GM12878 (cell line): ENCODE results near the gene MYCN. TPM values are rescaled to one million over a fixed set of nuclear protein-coding genes. Genes with fewer than 3 reads are reported as not detected.
"Not testable (repeated sequence)": the region's sequence is repeated elsewhere in the genome, so short reads cannot be mapped to it uniquely, and the experiment has no call there.

Source experiments
- ATAC-seq: fragments of 200-7000 bp; cut with Tn5 transposase; 3 replicates; pipeline ENCODE4 v1.9.1; 2020; ENCODE audit warnings: mild to moderate bottlenecking, moderate library complexity
- BruUV-seq: library from RNA; stranded (reverse); fragments of 400-500 nt; replicated peaks from 2 replicates; lab custom pipeline; 2021; lab: Mats Ljungman, UMichigan
- CTCF ChIA-PET: fragments of 300-600 bp; sonication (Branson Sonifier 250); formaldehyde crosslinking; extraction: SDS; loops from one replicate; lab custom pipeline; 2021; ENCODE audit warnings: inconsistent platforms; lab: Yijun Ruan, JAX
- POLR2A ChIA-PET: fragments of 350-600 bp; formaldehyde crosslinking; extraction: SDS; loops from one replicate; lab custom pipeline; 2021; ENCODE audit warnings: inconsistent platforms; lab: Charles Lee
- RAD21 ChIA-PET: fragments of 300-600 bp; sonication (Branson Sonifier 250); formaldehyde crosslinking; loops from one replicate; lab custom pipeline; 2023; ENCODE audit warnings: antibody characterized with exemption; ENCODE audit not compliant: unreplicated experiment; lab: Charles Lee
- SMC1A ChIA-PET: fragments of 300-600 bp; sonication (Branson Sonifier 250); formaldehyde crosslinking; loops from one replicate; lab custom pipeline; 2023; ENCODE audit not compliant: unreplicated experiment, uncharacterized antibody; lab: Charles Lee
- DNase-seq: peaks from one replicate; pipeline ENCODE4 v3.0.0-alpha.2; 2011; ENCODE audit warnings: low read depth, low spot score
- FAIRE-seq: peaks from 3 replicates; lab custom pipeline; 2011; peaks lifted over from hg19 to GRCh38; lab: Jason Lieb, UNC
- H2AFZ ChIP-seq: 2 replicates; pipeline ENCODE4 v1.6.0; 2011; ENCODE audit warnings: low read depth, low read length, control low read depth; ENCODE audit not compliant: control insufficient read depth
- H3K27ac ChIP-seq: 2 replicates; pipeline ENCODE4 v1.5.1; 2011; ENCODE audit warnings: control low read depth; ENCODE audit not compliant: control insufficient read depth, insufficient read depth
- H3K27me3 ChIP-seq, 2 experiments: replicated peaks in 1 of 2; 2 replicates each; pipeline versions ENCODE4 v1.6.0 to v1.6.1; 2011; ENCODE audit warnings: low read length in 1 of 2; ENCODE audit not compliant: control insufficient read depth in 2 of 2, insufficient read depth in 2 of 2
- H3K36me3 ChIP-seq, 2 experiments: 2 replicates each; pipeline ENCODE4 v1.5.1; 2011; ENCODE audit warnings: low read length in 1 of 2; ENCODE audit not compliant: control insufficient read depth in 2 of 2, insufficient read depth in 2 of 2
- H3K4me1 ChIP-seq: 2 replicates; pipeline ENCODE4 v1.6.1; 2011; ENCODE audit warnings: mild to moderate bottlenecking, low read length, moderate library complexity, mixed read lengths; ENCODE audit not compliant: control insufficient read depth, insufficient read depth
- H3K4me2 ChIP-seq: 2 replicates; pipeline ENCODE4 v1.6.0; 2011; ENCODE audit warnings: control low read depth; ENCODE audit not compliant: control insufficient read depth, insufficient read depth
- H3K4me3 ChIP-seq: fragments of 200-600 bp; sonication (generic); 2 replicates; pipeline ENCODE4 v1.5.1; 2016
- H3K79me2 ChIP-seq: 2 replicates; pipeline ENCODE4 v1.6.0; 2011; ENCODE audit warnings: low read length; ENCODE audit not compliant: control insufficient read depth, insufficient read depth
- H3K9ac ChIP-seq: 2 replicates; pipeline ENCODE4 v1.8.0; 2011; ENCODE audit warnings: low read length, control low read depth, mixed read lengths; ENCODE audit not compliant: control insufficient read depth, insufficient read depth
- H3K9me3 ChIP-seq: replicated peaks from 3 replicates; pipeline ENCODE4 v1.5.1; 2011; ENCODE audit warnings: mild to moderate bottlenecking, low read length; ENCODE audit not compliant: control insufficient read depth, insufficient read depth
- H4K20me1 ChIP-seq: 2 replicates; pipeline ENCODE4 v1.6.0; 2011; ENCODE audit not compliant: control insufficient read depth, insufficient read depth
- BRCA1 ChIP-seq: IDR thresholded peaks from 2 replicates; pipeline ENCODE4 v1.6.1; 2011; ENCODE audit warnings: low read depth, low read length, improper control_type of control experiment
- MYB ChIP-seq: fragments of 150-350 bp; IDR thresholded peaks from 2 replicates; pipeline ENCODE4 v1.6.1; 2014; ENCODE audit warnings: mild to moderate bottlenecking, low read depth, low read length, borderline replicate concordance
- RBBP5 ChIP-seq: fragments of 200-600 bp; sonication (generic); conservative IDR thresholded peaks from 2 replicates; pipeline ENCODE4 v1.6.1; 2016
- STAT1 ChIP-seq: fragments of 450-650 bp; conservative IDR thresholded peaks from 2 replicates; pipeline ENCODE4 v1.6.1; 2014; ENCODE audit warnings: antibody characterized with exemption, mild to moderate bottlenecking
- TCF12 ChIP-seq: IDR thresholded peaks from 2 replicates; pipeline ENCODE4 v1.6.1; 2011; ENCODE audit warnings: low read depth, mild to moderate bottlenecking, low read length
- ZNF384 ChIP-seq: IDR thresholded peaks from 2 replicates; pipeline ENCODE4 v1.6.1; 2012; ENCODE audit warnings: low read depth, mild to moderate bottlenecking, low read length, improper control_type of control experiment, borderline replicate concordance
- WGBS: methylation state at CpG from one replicate; pipeline ENCODE4 v1.1.6; 2016; ENCODE audit warnings: low lambda C conversion rate; ENCODE audit not compliant: insufficient replicate concordance, insufficient coverage; ENCODE audit errors: missing lambda C conversion rate; 5-methylcytosine and 5-hydroxymethylcytosine counted together
- in situ Hi-C: fragments of 300-500 bp; cut with MboI; formaldehyde crosslinking; loops from 9 replicates; pipeline ENCODE4 v1.14.3; 2018; ENCODE audit warnings: mixed read lengths
- intact Hi-C: fragments of 100-400 bp; cut with micrococcal nuclease; formaldehyde crosslinking; loops from one replicate; pipeline ENCODE4 v1.14.2; 2022; ENCODE audit not compliant: unreplicated experiment
- polyA plus RNA-seq, 11 experiments: library from polyadenylated mRNA; depleted of rRNA in 4 of 11; unstranded in 6 of 11; stranded (reverse) in 5 of 11; fragments of >200 nt; fragmentation: Nextera tagmentation in 4 of 11; fragmentation: Illumina TruSeq in 1 of 11; extraction: Ambion mirVana in 4 of 11; extraction: Trizol in 1 of 11; gene quantifications; 1 replicate in 1 of 11; 2 replicates in 10 of 11; pipeline versions ENCODE4 v1.2.1 to v1.2.3, GENCODE V29; 2011 to 2016; ENCODE audit warnings: inconsistent platforms in 2 of 11, missing spikeins in 2 of 11, low read depth in 1 of 11
- total RNA-seq, 4 experiments: library from RNA; depleted of rRNA in 3 of 4; stranded (reverse); fragments of >200 nt in 3 of 4; fragmentation: Illumina TruSeq in 1 of 4; extraction: Trizol in 1 of 4; gene quantifications; 2 replicates each; pipeline versions ENCODE4 v1.2.1 to v1.2.3, GENCODE V29; 2013 to 2021
- TF ChIP-seq, protein P1 (sequence below): IDR thresholded peaks from 2 replicates; pipeline ENCODE4 v1.6.1; 2011; ENCODE audit warnings: low read depth, low read length, improper control_type of control experiment, borderline replicate concordance
- TF ChIP-seq, protein P2 (sequence below): IDR thresholded peaks from 2 replicates; pipeline ENCODE4 v1.6.1; 2011; ENCODE audit warnings: borderline replicate concordance, low read depth, mild to moderate bottlenecking, moderate library complexity, low read length; ENCODE audit not compliant: insufficient read depth, poor library complexity, severe bottlenecking

MYCN gene
- total and polyA plus RNA-seq, 10 of the 15 experiments (the other 5 are each of a cell fraction or from before 2014, with no cell fraction given), result not detected

DNA sequence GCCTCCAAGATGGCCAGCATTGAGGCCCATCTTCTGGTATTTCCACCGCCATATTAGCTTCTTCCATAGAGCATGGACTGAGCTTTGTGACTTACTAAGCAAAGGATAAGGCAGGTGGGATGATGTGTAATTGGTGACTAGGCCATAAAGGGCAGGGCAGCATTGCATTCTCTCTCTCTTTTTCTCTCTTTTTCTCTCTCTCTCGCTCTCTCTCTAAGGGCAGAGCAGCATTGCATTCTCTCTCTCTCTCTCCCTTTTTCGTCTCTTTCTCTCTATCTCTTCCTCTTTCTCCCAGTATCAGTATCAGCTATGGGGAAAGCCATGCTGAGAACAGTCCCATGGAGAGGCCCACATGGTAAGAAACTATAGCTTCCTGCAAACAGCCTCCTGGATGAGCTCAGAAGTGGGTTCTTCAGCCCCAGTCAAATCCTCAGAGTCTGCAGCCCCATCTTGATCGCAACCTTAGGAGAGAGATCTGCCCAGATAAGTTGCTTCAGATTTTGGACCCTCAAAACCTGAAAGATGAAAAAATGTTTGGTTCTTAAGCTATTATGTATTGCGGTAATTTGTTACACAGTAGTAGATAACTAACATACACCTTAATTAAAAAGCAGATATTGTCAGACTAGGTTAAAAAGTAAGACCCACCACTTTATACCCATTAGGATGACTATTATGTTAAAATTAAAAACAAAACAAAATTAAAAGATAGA is 39.1 kb upstream of the MYCN start (continued):
- TF ChIP-seq TCF12, result no peak

DNA sequence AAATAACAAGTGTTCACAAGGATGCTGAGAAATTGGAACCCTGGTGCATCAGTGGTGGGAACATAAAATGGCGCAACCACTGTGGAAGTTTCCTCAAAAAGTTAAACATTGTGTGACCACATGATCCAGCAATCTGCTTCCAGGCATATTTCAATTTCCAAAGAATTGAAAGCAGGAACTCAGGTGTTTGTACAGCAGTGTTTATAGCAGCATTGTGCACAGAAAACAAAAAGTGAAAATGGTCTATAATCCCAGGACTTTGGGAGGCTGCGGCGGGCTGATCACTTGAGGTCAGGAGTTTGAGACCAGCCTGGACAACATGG is 38.6 kb upstream of the MYCN start:
- ChIA-PET SMC1A (no interaction called here), CTCF (no interaction called here), POLR2A (no interaction called here), RAD21 (no interaction called here)
- ATAC-seq (no peak), DNase-seq (no peak), FAIRE-seq (no peak)
- no peaks in the 10 kb centered on the region for H3K4me1 ChIP-seq
- in situ Hi-C loops, result no loop called here
- H3K79me2 ChIP-seq, result no peaks in the 10 kb centered on the region
- no peaks in the 10 kb centered on the region; the same call in 2 of the 3 replicates for H3K9me3 ChIP-seq
- H4K20me1 ChIP-seq, result no peaks in the 10 kb centered on the region
- H3K4me2 ChIP-seq, result no peak overlapping the region
- no peak overlapping the region for H3K27ac ChIP-seq
- H3K9ac ChIP-seq, result no peak overlapping the region
- H3K4me3 ChIP-seq, result no peak overlapping the region
- WGBS, result 95% methylated on average over 3 of the region's 3 CpGs
- TF ChIP-seq, protein P1, sequence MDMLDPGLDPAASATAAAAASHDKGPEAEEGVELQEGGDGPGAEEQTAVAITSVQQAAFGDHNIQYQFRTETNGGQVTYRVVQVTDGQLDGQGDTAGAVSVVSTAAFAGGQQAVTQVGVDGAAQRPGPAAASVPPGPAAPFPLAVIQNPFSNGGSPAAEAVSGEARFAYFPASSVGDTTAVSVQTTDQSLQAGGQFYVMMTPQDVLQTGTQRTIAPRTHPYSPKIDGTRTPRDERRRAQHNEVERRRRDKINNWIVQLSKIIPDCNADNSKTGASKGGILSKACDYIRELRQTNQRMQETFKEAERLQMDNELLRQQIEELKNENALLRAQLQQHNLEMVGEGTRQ, result no peak
- no peak for TF ChIP-seq ZNF384
- TF ChIP-seq RBBP5, result no peak
- no peak for TF ChIP-seq MYB
- no peak for TF ChIP-seq STAT1
- TF ChIP-seq, protein P2, sequence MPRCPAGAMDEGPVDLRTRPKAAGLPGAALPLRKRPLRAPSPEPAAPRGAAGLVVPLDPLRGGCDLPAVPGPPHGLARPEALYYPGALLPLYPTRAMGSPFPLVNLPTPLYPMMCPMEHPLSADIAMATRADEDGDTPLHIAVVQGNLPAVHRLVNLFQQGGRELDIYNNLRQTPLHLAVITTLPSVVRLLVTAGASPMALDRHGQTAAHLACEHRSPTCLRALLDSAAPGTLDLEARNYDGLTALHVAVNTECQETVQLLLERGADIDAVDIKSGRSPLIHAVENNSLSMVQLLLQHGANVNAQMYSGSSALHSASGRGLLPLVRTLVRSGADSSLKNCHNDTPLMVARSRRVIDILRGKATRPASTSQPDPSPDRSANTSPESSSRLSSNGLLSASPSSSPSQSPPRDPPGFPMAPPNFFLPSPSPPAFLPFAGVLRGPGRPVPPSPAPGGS, result no peak
- no peak for TF ChIP-seq BRCA1
- no peaks in the 10 kb centered on the region for H3K36me3 ChIP-seq
- no peaks in the 10 kb centered on the region for H3K27me3 ChIP-seq
- no TSS peak for BruUV-seq
- intact Hi-C loops, result no loop called here
- no peak overlapping the region for H2AFZ ChIP-seq

DNA sequence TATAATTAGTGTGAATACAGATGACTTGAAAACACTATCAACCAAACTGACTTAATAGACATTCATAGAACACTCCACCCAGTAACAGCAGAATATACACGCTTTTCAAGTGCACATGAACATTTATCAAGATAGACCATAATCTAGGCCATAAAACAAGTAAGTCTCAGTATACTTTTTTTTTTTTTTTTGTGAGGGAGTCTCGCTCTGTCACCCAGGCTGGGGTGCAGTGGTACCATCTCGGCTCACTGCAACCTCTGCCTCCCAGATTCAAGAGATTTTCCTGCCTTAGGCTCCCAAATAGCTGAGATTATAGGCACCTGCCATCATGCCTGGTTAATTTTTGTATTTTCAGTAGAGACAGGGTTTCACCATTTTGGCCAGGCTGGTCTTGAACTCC is 36.4 kb upstream of the MYCN start:
- H3K36me3 ChIP-seq, H3K9me3 ChIP-seq, H3K4me3 ChIP-seq, H3K4me1 ChIP-seq, H3K9ac ChIP-seq, H3K79me2 ChIP-seq, H4K20me1 ChIP-seq, SMC1A ChIA-PET, ATAC-seq, in situ Hi-C loops, BruUV-seq, RAD21 ChIA-PET, POLR2A ChIA-PET, H3K4me2 ChIP-seq, FAIRE-seq, H3K27ac ChIP-seq, CTCF ChIA-PET, DNase-seq, H3K27me3 ChIP-seq, intact Hi-C loops, H2AFZ ChIP-seq: not testable (repeated sequence)
- WGBS, result 15% methylated on average over 3 of the region's 3 CpGs
